Coronary artery (tissue), 2 donors: ENCODE measurements around the gene DSE.
"Not testable (repeated sequence)": the region's sequence is repeated elsewhere in the genome, so short reads cannot be mapped to it uniquely, and the experiment has no call there.

ENCODE experiments used
- DNase-seq: peaks from one replicate; pipeline ENCODE4 v3.0.0-alpha.2; 2017; ENCODE audit warnings: low spot score
- H3K27ac ChIP-seq, 2 donors: fragments of 200-600 bp; sonication (generic); one replicate each; pipeline ENCODE4 v1.5.1; 2016 to 2019
- H3K4me3 ChIP-seq: fragments of 200-600 bp; sonication (generic); 2 replicates; pipeline ENCODE4 v1.5.1; 2016; ENCODE audit warnings: mild to moderate bottlenecking, moderate library complexity
- TF ChIP-seq, protein P1 (sequence below): fragments of 200-600 bp; sonication (generic); IDR thresholded peaks from one replicate; pipeline ENCODE4 v1.5.1; 2019; ENCODE audit warnings: antibody characterized with exemption

DSE gene

DNA sequence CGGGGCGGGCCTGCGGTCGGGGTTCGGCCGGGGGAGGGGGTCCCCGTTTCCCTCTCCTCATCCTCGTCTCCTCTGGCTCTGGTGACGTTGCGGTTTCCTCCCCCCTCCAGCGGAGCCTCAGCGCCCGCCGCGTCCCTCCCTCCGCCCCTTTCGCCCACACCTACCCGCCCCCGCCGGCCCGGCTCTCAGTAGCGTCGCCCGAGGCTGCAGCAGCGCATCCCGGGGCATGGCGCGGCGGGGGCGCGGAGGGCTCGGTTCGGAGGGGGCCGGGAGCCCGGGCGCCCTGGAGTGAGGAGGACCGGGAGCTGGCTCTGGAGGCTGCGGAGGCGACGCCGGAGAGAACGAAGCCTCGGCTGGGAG lies at the start of gene DSE:
Gene DSE, plus strand, starts transcription at position 188 of the 360 bp plus-strand sequence. CDS start 28,304 bp downstream, outside the sequence.
- peak within 1 kb of the TSS; percentile 87 for H3K4me3 ChIP-seq
- peak; percentile 87 for DNase-seq
- TF ChIP-seq, protein P1, sequence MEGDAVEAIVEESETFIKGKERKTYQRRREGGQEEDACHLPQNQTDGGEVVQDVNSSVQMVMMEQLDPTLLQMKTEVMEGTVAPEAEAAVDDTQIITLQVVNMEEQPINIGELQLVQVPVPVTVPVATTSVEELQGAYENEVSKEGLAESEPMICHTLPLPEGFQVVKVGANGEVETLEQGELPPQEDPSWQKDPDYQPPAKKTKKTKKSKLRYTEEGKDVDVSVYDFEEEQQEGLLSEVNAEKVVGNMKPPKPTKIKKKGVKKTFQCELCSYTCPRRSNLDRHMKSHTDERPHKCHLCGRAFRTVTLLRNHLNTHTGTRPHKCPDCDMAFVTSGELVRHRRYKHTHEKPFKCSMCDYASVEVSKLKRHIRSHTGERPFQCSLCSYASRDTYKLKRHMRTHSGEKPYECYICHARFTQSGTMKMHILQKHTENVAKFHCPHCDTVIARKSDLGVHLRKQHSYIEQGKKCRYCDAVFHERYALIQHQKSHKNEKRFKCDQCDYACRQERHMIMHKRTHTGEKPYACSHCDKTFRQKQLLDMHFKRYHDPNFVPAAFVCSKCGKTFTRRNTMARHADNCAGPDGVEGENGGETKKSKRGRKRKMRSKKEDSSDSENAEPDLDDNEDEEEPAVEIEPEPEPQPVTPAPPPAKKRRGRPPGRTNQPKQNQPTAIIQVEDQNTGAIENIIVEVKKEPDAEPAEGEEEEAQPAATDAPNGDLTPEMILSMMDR, result no peak
- peak within 1 kb of the TSS; percentile 93 to 96 for H3K27ac ChIP-seq

DNA sequence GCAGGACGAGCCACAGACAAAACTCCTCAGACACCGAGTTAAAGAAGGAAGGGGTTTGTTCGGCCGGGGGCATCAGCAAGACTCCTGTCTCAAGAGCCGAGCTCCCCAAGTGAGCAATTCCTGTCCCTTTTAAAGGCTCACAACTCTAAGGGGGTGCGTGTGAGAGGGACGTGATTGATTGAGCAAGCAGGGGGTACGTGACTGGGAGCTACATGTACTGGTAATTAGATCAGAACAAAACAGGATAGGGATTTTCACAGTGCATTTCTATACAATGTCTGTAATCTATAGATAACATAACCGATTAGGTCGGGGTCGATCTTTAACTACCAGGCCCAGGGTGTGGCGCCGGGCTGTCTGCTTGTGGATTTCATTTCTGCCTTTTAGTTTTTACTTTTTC lies 48.8 kb upstream of the DSE start:
- H3K27ac ChIP-seq, H3K4me3 ChIP-seq, DNase-seq: not testable (repeated sequence)

DNA sequence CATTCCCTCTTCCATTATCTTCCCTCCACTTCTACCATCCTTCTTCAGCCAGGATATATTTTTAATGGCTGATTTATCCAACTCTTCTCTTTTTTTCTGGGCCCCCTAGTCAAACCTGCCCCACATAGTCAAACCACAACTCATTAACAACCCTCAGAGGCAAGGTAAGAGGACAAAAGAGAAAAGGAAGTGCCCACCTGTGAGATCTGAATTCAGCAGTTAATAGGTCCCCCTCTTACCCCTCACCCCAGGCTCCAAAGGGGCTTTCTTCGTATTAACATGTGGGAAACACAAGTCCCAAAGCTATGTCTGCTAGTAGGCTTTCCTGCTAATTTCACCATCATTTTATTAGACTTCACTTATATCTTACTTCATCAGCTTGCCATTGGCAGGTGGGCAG lies 46.9 kb upstream of the DSE start:
- no peak overlapping the region for H3K4me3 ChIP-seq
- no peak overlapping the region for H3K27ac ChIP-seq
- no peak for DNase-seq
- TF ChIP-seq, protein P1, result no peak

DNA sequence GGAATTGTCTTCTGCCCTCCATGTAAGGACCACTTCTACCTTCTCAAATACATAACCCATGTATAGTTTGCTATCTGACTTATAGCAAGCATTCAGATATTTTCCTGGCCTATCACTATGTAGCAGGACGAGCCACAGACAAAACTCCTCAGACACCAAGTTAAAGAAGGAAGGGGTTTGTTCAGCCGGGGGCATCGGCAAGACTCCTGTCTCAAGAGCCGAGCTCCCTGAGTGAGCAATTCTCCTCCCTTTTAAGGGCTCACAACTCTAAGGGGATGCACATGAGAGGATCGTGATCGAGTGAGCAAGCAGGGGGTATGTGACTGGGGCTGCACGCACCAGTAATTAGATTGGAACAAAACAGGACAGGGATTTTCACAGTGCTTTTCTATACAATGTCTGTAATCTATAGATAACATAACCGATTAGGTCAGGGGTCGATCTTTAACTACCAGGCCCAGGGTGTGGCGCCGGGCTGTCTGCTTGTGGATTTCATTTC lies 45.1 kb upstream of the DSE start:
- H3K27ac ChIP-seq, result peak overlapping the region in 1 of 2 donors; percentile 51
- not testable (repeated sequence) for H3K4me3 ChIP-seq, DNase-seq

DNA sequence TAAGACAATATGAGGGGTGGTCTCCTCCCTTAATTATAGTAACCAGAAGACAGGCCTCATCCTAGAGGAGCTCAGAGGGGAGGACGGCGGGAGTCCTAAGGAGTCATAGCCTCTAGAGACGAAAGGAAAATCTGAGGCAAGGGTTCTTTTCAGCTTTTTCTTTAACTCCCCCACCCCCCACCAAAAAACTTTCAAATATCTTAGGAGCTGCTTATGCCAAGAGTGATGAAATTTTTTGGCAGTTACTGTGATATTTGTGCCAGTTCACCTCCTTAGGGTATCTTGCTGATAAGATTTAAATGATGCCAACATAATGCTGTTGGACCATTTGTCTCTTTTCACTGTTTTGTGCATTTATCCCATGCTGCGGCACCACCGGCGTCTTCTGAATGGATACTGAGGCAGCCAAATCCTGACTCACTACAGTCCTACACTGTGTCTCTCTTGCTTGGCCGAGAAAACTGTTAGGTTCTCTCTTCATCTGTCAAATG lies 44.5 kb upstream of the DSE start:
- TF ChIP-seq, protein P1, result no peak
- Histone ChIP-seq H3K27ac (peak overlapping the region; percentile 28 to 51), H3K4me3 (peak overlapping the region; percentile 10)
- no peak for DNase-seq

DNA sequence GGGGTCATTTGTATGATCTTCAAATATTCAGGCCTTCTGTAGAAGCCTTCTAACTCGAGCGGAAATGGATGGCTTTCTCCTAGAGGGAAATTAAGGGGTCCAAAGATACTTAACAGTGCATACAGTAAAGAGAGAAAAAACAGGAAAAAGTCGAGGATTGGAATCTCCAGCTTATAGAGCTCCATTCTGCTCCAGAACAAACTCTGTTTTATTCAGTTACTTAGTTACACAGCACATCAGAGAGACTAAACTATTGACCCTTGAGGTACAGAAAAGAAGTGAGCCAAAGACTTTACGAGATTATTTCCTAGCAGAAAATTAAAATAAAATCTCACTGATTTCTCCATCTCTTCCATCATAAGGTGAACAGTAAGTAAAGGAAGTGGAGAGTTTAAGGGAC lies 43.8 kb upstream of the DSE start:
- Histone ChIP-seq H3K4me3 (no peak overlapping the region), H3K27ac (peak overlapping the region; percentile 28 to 51)
- no peak for DNase-seq
- TF ChIP-seq, protein P1, result no peak

DNA sequence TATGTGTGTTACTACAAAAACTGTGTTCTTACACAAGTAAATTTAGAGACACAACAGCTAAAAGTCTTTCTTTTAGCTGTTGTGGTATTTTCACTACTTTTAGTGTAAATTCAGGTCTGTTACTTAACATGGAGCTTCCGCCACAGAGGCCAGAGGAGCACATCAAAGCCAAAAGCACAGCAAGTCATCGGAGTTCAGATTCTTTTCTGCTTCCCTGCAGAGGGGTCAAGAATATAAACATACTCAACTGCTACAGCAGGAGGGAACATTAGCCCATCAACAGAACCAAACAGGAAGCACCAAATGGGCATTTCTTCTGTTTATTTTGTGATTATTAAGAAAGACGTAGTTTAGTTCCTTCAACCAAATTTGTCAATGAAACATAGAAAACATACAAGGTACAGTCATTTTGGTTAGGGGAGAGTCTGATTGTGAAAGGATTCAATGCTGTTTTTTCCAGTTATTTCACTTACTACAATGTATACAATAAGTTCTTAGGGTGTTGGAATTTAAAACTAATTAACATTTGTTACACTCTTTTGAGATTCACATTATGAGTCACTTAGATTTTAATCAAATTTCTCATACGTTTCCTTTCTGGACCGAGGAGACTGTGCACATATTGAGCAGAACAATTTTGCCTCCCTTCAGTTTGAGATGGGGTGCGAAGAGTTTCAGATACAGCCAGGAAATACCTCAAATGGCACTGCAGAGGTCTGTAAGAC lies 42.8 kb upstream of the DSE start:
- Histone ChIP-seq H3K4me3 (no peak overlapping the region), H3K27ac (peak overlapping the region in 1 of 2 donors; percentile 25)
- DNase-seq, result no peak
- TF ChIP-seq, protein P1, result no peak

DNA sequence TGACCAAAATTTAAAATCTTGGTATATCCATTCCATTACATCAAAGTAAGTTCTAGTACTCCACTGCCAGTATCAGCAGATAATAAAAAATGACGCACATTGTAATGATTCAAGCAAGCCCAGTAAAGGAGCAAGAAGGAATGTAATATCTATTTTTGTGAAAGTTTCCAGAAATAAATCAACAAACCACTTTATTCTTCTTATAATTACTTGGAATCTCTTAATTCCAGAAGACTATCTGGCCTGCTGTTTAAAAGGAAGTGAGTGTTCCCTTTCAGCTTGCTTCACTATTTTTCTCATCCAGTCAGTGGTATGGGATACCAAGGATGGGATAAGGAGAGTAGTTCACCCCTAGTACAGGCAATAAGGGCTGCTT lies 42.2 kb upstream of the DSE start:
- no peak for DNase-seq
- Histone ChIP-seq H3K4me3 (no peak overlapping the region), H3K27ac (peak overlapping the region in 1 of 2 donors; percentile 25)
- TF ChIP-seq, protein P1, result no peak
